NCI-H2107 (cell line): ENCODE data around the gene JAKMIP1.
"Not testable (repeated sequence)": the region's sequence is repeated elsewhere in the genome, so short reads cannot be mapped to it uniquely, and the experiment has no call there.

Experiments used
- DNase-seq: peaks from one replicate; lab custom pipeline; 2025; lab: John Stamatoyannopoulos, UW

Gene JAKMIP1

GRCh38 chr4:6143603-6144181, 56.7 kb downstream of the JAKMIP1 start:
- DNase-seq, result no peak

- DNase-seq, result no peak
Observed at GRCh38 chr4:6142935-6143602, 57.3 kb downstream of the JAKMIP1 start.

GRCh38 chr4:6142511-6142910, 57.8 kb downstream of the JAKMIP1 start:
- no peak for DNase-seq

- no peak for DNase-seq
Observed at GRCh38 chr4:6141554-6141953, 58.8 kb downstream of the JAKMIP1 start.

GRCh38 chr4:6141021-6141420, 59.3 kb downstream of the JAKMIP1 start:
- DNase-seq, result not testable (repeated sequence)

GRCh38 chr4:6137747-6138135, 62.6 kb downstream of the JAKMIP1 start:
- DNase-seq, result no peak

GRCh38 chr4:6137027-6137746, 63.2 kb downstream of the JAKMIP1 start:
- no peak for DNase-seq

- DNase-seq, result no peak
Observed at GRCh38 chr4:6134612-6135220, 65.6 kb downstream of the JAKMIP1 start.

GRCh38 chr4:6132716-6133115, 67.6 kb downstream of the JAKMIP1 start:
- no peak for DNase-seq

GRCh38 chr4:6128221-6128850, 72.0 kb downstream of the JAKMIP1 start:
- no peak for DNase-seq

GRCh38 chr4:6126971-6127745, 73.2 kb downstream of the JAKMIP1 start:
- DNase-seq, result no peak

GRCh38 chr4:6125103-6125651, 75.2 kb downstream of the JAKMIP1 start:
- DNase-seq, result no peak

- DNase-seq, result no peak
Observed at GRCh38 chr4:6124386-6125102, 75.8 kb downstream of the JAKMIP1 start.

GRCh38 chr4:6123976-6124375, 76.4 kb downstream of the JAKMIP1 start:
- no peak for DNase-seq

GRCh38 chr4:6123541-6123940, 76.8 kb downstream of the JAKMIP1 start:
- no peak for DNase-seq

- no peak for DNase-seq
Observed at GRCh38 chr4:6123116-6123515, 77.2 kb downstream of the JAKMIP1 start.

- no peak for DNase-seq
Observed at GRCh38 chr4:6122496-6122895, 77.9 kb downstream of the JAKMIP1 start.

- no peak for DNase-seq
Observed at GRCh38 chr4:6121941-6122340, 78.4 kb downstream of the JAKMIP1 start.

- no peak for DNase-seq
Observed at GRCh38 chr4:6121276-6121850, 79.0 kb downstream of the JAKMIP1 start.

GRCh38 chr4:6120361-6120760, 80.0 kb downstream of the JAKMIP1 start:
- no peak for DNase-seq
